Lower lobe of right lung (tissue), 2 donors: ENCODE measurements around the gene KCNT2. TPM values are rescaled to one million over a fixed set of nuclear protein-coding genes. Genes with fewer than 3 reads are reported as not detected.

Experiments
- ATAC-seq, 2 donors: fragments of 200-7000 bp; cut with Tn5 transposase; one replicate each; pipeline ENCODE4 v1.9.1; 2020 to 2022; ENCODE audit warnings: mild to moderate bottlenecking in 2 of 2, moderate library complexity in 2 of 2
- DNase-seq: peaks from one replicate; pipeline ENCODE4 v3.0.0-alpha.2; 2020
- H3K27ac ChIP-seq: fragments of 200-600 bp; one replicate; pipeline ENCODE4 v1.8.0; 2022
- H3K27me3 ChIP-seq: fragments of 200-600 bp; one replicate; pipeline ENCODE4 v1.8.0; 2022; ENCODE audit warnings: low read depth
- H3K36me3 ChIP-seq: fragments of 200-600 bp; one replicate; pipeline ENCODE4 v1.8.0; 2022; ENCODE audit warnings: mild to moderate bottlenecking
- H3K4me1 ChIP-seq: fragments of 200-600 bp; one replicate; pipeline ENCODE4 v1.8.0; 2022
- H3K4me3 ChIP-seq: fragments of 200-600 bp; one replicate; pipeline ENCODE4 v1.8.0; 2022; ENCODE audit warnings: mild to moderate bottlenecking
- H3K9me3 ChIP-seq: fragments of 200-600 bp; one replicate; pipeline ENCODE4 v1.8.0; 2022
- intact Hi-C: fragments of 100-400 bp; cut with DNase I; formaldehyde crosslinking; loops from one replicate; pipeline ENCODE4 v1.11.0; 2022
- total RNA-seq: library from RNA; stranded (reverse); fragmentation: NEBNext Ultra II Directional; extraction: Animal tissue kit (Norgen Biotek cat#: 25700); gene quantifications from one replicate; pipeline ENCODE4 v1.2.1, GENCODE V29; 2021
- TF ChIP-seq, protein P1 (sequence below): fragments of 200-600 bp; IDR thresholded peaks from one replicate; pipeline ENCODE4 v1.8.0; 2022; ENCODE audit warnings: antibody characterized with exemption, mild to moderate bottlenecking
- donor health status: DM: no; HTN: yes; CAD: no; lungs with severe emphysema.

Gene KCNT2
- total RNA-seq, 1 donor from 2014 or later: 3.7 TPM

DNA sequence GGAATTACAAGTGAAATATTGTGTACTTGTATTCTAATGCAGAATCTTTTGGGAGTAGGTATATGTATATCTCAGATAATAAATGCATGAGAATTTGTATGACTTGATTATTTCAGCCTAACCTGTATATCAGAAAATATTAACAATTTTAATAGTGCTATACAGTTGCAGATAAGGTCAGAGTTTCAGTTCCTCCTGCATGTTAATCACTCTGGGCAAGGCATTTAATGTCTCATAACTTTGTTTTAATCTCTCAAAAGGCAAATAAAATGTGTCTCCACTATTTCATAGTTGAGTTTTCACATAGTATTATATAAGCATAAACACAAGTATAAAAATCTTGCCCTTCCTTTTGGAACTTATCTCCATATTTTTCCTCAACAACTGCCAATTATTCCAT, 352.5 kb downstream of the KCNT2 start:
- H3K9me3 ChIP-seq: no peaks in the 10 kb centered on the region
- intact Hi-C loops: no loop called here
- no peaks in the 10 kb centered on the region for H3K4me1 ChIP-seq
- ATAC-seq (no peak), DNase-seq (no peak)
- TF ChIP-seq, protein P1, sequence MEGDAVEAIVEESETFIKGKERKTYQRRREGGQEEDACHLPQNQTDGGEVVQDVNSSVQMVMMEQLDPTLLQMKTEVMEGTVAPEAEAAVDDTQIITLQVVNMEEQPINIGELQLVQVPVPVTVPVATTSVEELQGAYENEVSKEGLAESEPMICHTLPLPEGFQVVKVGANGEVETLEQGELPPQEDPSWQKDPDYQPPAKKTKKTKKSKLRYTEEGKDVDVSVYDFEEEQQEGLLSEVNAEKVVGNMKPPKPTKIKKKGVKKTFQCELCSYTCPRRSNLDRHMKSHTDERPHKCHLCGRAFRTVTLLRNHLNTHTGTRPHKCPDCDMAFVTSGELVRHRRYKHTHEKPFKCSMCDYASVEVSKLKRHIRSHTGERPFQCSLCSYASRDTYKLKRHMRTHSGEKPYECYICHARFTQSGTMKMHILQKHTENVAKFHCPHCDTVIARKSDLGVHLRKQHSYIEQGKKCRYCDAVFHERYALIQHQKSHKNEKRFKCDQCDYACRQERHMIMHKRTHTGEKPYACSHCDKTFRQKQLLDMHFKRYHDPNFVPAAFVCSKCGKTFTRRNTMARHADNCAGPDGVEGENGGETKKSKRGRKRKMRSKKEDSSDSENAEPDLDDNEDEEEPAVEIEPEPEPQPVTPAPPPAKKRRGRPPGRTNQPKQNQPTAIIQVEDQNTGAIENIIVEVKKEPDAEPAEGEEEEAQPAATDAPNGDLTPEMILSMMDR: no peak
- no peaks in the 10 kb centered on the region for H3K36me3 ChIP-seq
- H3K27ac ChIP-seq: no peak overlapping the region
- no peaks in the 10 kb centered on the region for H3K27me3 ChIP-seq
- no peak overlapping the region for H3K4me3 ChIP-seq

DNA sequence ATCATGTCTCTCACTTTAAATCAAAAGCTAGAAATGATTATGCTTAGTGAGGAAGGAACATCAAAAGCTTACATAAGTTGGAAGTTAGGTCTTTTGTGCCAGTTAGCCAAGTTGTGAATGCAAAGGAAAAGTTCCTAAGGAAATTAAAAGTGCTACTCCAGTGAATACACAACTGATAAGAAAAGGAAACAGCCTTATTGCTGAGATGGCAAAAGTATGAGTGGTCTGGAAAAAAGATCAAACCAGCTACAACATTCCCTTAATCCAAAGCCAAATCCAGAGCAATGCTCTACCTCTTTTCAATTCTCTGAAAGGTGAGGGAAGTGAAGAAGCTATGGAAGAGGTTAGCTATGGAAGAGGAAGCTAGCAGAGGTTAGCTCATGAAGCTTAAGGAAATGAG, 378.7 kb downstream of the KCNT2 start:
- Histone ChIP-seq H3K36me3 (no peaks in the 10 kb centered on the region), H3K4me1 (no peaks in the 10 kb centered on the region), H3K27me3 (no peaks in the 10 kb centered on the region), H3K4me3 (no peak overlapping the region), H3K27ac (no peak overlapping the region), H3K9me3 (no peaks in the 10 kb centered on the region)
- intact Hi-C loops: no loop called here
- TF ChIP-seq, protein P1: no peak
- DNase-seq (no peak), ATAC-seq (no peak)

DNA sequence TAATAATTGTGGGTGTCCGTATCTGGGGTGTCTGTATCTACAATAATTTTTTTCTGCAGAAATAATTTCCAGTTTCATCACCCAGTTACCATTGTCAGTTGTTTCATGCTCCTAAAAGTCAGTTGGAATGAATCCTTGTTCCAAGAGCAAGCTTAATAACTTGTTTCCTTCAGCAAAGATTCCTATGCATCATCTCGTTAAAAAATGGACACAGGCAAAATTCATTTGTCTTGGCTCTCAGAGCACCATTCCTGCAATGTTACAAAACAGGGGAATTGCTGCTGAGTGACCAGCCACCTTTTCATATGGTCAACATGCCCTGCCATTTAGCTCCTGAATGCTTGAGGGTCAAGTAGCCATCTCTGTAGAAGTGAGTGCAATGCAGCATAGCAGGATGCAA, 393.4 kb downstream of the KCNT2 start:
- H3K27me3 ChIP-seq: no peaks in the 10 kb centered on the region
- no peaks in the 10 kb centered on the region for H3K36me3 ChIP-seq
- H3K27ac ChIP-seq: no peak overlapping the region
- intact Hi-C loops: no loop called here
- H3K9me3 ChIP-seq: no peaks in the 10 kb centered on the region
- ATAC-seq (no peak), DNase-seq (no peak)
- H3K4me1 ChIP-seq: no peaks in the 10 kb centered on the region
- no peak overlapping the region for H3K4me3 ChIP-seq
- TF ChIP-seq, protein P1: no peak

DNA sequence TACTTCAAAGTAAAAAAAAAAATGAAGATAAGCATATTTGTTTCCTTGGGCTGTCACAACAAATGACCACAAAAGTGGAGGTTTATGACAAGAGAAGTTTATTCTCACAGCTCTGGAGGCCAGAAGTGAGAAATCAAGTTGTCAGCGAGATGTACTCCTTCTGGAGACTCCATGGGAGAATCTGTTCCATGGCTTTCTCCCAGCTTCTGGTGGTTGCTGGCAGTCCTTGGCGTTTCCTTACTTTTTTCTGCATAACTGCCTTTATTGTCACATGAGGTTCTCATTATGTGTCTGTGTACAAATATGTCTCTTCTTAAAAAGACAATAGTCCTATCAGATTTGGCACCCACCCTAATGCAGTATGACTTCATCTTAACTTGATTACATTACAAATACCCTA, 398.3 kb downstream of the KCNT2 start:
- Histone ChIP-seq H3K4me1 (no peaks in the 10 kb centered on the region), H3K36me3 (no peaks in the 10 kb centered on the region), H3K4me3 (no peak overlapping the region), H3K27ac (no peak overlapping the region), H3K9me3 (no peaks in the 10 kb centered on the region), H3K27me3 (no peaks in the 10 kb centered on the region)
- ATAC-seq (no peak), DNase-seq (no peak)
- intact Hi-C loops: no loop called here
- TF ChIP-seq, protein P1: no peak

DNA sequence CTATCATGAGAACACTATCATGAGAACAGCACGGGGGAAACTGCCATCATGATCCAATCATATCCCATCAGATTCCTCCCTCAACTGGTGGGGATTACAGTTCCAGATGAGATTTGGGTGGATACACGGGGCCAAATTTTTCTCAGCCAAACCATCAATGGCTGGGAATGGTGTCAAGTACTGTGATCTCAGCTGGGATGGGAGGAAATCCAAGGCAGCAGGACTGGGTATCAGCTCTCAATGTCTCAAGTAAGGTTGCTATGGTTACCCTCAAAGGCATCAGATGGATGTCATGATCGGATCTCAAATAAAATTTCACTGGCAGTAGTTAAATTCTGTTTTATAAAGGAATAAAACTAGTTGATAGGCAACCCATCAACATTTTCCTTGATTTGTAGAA, 399.0 kb downstream of the KCNT2 start:
- H3K4me3 ChIP-seq: no peak overlapping the region
- DNase-seq (no peak), ATAC-seq (no peak)
- H3K9me3 ChIP-seq: no peaks in the 10 kb centered on the region
- no peaks in the 10 kb centered on the region for H3K36me3 ChIP-seq
- H3K27me3 ChIP-seq: no peaks in the 10 kb centered on the region
- TF ChIP-seq, protein P1: no peak
- intact Hi-C loops: no loop called here
- H3K27ac ChIP-seq: no peak overlapping the region
- H3K4me1 ChIP-seq: no peaks in the 10 kb centered on the region
